Islet precursor cell (in vitro differentiated cells): ENCODE results near the gene HDHD5.

ENCODE experiments used
- DNase-seq: peaks from one replicate; pipeline ENCODE4 v3.0.0-alpha.2; 2018

The HDHD5 gene

DNA sequence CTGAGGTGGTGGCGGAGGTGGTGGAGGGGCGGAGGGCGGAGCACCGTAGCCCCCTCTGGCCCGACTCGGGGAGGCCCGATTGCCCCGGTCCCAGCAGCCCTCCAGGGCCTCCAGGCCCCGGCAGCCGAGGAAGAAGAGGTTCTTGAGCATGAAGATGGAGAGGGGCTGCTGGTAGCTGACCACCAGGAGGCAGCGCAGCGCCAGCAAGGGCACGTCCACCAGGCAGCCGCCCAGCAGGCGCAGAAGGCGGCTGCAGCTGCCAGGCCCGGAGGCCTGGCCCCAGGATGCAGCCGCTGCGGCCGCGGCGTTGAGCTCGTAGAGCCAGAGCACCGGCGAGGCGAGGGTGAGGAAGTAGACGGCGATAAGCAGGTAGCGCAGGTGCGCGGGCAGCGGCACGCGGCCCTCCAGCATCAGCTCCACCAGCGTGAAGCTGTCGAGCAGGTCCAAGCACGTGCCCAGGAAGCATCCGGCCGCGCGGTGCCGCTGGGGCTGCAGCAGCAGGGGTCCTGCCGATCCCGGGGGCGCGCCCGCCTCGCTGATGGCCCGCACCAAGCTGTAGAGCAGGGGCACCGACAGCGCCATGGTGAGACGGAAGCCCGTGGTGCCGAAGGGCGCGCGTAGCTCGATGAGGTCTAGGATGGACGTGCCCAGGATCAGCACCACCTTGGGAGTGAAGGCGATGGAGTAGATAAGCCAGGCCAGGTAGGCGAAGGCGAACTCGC, 39.4 kb downstream of the HDHD5 start:
- DNase-seq: peak; percentile 69

DNA sequence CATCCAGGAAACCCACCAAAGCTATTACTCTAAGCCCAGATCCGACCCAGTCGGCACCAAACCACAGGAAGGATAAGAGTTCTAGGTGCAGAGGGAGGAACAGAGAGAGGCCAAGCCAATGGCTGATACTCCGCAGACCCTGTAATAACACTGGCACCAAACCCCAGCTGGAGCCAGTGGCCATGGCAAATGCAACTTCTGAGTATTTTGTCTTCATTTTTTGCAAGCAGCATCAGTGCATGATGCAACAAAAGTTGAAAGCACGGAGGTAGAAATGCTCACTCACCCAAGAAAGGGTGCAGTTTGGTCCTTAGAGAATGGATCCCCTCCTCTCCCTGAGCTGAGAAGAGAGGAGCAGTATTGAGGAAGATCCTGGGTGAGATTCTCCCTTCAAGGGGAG, 40.7 kb downstream of the HDHD5 start:
- no peak for DNase-seq

DNA sequence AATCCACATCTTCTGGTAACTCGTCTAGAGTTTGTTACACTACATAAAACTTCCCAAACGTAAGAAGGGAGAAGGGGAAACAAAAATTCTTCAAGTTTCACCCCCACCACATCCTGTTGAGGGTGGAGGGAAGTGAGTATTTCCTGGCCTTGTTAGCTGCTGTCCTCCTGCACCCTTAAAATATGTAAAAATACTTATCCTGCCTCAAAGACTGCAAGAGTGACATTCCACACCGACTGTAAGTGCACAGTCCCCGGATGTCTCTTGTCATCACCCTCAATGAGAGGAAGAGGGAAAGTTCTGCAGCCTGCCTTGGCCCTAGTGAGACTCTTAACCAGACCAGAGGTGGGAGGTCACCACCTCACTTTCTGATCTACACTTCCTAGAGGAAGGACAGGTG, 41.2 kb downstream of the HDHD5 start:
- DNase-seq: no peak

DNA sequence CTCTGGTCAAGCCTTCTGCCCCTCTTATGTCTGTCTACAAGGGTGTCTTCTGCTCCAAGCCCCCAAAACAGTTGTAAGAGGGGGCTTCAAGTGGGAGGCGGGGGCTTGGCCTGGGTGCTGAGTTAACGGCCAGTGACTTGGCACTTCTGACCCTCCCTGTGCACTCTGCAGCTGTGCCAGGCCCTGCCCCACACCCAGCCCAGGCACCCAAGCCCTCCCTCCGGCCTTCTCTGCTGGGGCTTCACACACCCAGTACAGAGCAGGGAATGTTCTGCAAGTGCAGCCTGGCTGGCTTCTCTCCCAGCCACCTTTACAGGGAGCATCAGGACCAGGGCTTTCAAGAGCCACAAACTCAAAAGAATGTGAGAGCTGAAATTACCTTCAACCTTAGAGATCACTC, 41.7 kb downstream of the HDHD5 start:
- DNase-seq: no peak

DNA sequence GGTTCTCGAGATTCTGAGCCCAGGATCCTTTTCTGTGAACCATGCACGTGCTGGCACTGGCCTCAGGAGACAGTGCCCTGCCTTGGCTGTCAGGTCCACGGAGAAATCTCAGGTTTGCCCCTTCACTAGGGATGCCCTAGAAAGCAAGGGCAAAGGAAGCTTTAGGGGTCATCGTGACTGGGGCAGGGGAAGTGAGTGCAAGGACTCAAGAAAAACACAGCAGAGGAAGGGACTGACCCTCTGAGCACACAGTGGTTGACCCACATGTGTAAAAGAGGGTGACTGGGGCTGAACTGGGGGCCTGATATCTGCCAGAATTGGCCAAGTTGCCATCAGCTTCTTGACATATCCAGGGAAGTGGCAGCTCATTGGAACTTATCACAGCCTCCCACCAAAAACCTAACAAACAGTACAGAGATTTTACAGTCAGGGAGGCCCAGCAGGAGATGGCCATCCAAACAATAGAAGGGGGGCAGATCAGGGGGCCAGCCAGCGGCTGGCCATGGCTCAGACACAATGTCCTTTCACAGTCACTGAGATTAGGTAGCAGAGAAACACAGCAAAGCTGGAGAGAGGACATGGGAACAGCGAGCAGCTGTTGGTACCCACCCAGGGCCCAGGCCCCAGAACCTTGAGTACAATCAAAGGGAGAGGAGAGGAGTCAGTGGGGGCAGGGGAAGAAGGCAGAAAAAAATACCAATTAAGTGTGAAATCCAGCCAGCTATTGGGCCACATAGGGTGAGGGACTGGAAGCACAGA, 42.3 kb downstream of the HDHD5 start:
- DNase-seq: no peak

DNA sequence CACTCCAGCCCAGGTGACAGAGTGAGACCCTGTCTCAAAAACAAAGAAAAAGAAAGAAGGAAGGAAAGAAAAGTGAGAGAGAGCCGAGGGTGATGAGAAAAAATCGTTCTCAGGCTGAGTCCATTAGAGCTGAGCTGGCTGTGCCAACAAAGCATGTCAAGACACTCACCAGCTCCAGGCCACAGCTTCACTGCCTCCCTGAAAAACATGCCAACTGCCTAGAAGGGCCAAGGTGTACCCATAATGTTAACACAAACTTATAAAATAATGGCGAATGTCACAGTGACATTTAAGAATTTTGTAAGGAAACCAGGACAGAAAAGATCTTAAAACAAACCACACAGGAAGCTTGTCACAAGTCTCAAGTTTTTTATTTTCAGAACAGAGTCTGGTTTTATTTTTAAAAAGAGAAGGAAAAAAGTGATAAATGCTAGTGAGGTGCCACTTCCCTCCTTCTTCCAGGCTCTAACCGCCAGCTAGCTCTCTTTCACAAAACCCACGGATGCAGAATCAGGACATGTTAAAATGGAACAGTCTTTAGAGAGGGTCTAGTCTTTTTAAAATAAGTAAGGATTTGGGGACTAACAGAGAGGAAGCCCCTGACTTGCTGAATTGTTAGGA, 43.0 kb downstream of the HDHD5 start:
- no peak for DNase-seq

DNA sequence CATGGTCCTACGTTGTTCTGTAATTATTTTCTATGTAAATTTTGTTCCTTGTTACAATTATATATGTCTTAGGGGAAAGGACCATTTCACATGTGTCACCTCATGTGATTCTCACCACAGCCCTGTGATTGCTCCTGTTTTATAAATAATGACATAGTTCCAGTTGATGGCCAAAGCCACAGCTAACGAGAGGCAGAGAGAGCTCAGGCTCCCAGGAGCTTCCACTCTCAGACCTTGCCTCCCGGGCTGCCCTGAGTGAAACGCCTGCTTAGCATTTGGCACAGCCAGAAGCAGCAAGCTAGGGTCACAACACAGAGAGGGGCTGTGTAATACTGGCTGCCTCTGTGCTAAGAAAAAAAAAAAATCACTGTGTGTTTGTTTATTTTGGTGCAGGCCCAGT, 43.8 kb downstream of the HDHD5 start:
- no peak for DNase-seq

DNA sequence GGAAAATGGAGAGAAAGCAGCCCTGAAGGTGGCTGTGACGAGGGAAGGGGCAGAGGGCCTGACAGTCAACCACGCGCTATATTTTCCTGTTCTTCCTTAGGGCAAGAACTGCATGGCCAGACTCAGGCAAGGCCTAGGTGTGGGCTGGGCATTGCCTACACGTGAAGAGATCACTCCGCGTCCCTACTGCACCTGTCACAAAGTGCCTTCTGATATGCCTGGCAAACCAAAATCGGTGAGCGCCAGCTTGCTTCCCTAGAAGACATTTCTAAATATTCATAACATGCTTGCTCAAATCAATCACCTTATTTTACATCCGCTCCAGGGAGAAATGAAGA, 44.2 kb downstream of the HDHD5 start:
- no peak for DNase-seq

DNA sequence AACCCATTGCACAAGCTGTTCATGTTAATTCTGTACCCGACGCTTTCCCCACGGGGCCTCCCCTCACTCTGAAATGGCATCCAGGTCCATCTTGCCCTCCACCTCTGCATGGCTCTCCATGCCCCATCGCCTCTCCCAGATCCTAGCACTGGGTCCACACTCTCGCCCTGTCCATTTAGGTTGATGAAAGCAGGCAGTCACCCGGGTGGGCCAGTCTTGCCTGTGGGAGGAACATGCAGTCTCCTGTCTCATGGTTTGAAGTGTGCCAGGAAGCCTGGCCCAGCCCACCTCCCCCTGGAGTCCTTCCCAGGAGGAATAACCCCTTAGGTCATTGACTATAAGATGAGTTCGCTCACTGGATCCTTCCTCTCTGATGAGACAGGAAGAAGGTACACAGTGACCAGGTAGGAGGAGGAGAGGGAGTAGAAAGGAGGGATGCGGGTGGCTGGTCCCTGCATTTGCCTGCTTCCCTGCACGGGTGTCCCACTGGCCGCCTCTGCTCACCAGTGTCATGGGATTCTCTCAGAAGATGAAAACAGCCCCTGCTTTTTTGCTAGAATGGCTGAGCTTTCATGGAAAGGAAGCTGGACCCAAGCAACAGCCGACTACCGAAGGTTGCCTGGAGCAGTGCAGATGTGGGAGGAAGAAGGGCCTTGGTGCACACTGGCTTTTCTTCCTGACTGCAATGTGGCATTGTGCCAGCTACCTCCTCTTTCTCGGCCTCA, 44.7 kb downstream of the HDHD5 start:
- DNase-seq: no peak

DNA sequence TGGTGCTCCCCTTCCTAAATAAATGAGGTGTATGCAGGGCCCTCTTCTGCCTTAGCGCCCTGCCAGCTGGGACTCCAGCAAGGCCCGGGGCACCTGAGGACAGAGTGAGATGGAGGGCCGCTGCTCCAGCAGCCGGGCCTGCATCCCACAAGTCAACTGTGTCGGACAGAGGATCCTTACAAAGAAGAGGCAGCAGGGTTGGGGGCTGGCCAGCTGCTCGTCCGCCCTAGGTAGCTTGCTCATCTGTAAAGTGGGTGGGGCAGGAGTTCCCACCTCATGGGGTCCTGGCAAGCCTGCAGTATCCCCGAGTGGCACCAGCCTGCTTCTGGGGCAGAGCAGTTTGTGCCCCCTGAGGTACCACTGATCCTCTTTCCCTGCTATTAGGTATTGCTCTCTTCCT, 45.5 kb downstream of the HDHD5 start:
- no peak for DNase-seq

DNA sequence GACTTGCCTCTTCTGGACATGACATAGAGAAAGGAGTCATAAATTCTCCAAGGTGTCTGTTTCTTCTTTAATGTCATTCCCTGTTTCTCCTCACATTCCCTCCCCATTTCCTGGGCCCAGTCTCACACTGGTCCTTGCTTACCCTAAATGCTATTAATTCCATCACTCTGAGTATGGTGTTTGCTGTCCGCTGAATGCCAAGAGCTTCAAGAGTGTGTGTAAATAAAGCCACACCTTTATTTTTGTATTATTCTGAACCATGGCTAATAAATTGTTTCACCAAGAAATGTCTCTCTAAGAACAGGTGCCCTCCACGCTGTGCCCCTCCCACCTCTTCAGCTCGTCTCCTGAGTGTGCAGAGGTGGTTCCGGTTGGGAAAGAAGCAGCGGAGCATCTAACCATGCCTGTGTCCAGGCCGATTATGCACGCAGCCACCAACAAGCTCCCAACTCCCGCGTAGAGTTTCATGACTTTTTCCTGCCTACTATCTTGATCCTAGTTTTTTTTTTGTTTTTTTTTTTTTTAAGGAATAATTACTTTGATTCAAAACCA, 46.5 kb downstream of the HDHD5 start:
- DNase-seq: no peak

DNA sequence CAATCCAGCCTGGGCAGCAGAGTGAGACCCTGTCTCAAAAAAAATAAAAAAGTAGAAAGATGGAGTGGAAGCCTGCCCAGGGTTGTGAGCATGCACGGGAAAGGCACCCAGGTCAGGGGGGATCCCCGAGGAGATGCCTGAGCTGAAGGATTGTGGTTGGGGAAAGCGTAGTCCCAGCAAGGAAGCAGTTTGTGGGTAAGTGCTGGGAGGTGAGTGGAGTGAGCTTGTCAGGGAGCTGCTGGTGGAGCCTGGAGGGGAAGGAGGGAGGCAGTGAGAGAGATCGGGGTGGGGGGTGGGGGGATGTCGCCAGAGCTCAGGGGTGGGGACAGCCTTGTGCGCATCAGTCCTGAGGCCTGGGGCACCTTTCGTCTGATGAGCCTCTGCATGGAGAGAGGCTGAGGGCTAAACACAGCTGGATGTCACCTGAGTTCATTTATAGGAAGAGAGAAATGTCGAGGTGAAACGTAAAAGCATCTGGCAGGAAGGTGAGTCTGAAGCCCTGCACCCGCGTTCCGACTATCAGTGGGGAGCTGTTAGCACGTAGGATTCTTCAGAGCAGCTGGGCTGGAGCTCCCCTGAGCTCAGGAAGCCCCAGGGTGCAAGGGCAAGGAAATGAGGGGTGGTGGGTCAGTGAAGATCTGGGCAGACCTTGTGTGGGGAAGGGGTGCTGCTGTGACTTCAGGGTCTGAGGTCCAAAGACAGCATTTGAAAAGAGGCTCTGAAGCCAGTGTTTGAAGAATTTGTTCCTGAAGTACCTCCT, 48.1 kb downstream of the HDHD5 start:
- no peak for DNase-seq

DNA sequence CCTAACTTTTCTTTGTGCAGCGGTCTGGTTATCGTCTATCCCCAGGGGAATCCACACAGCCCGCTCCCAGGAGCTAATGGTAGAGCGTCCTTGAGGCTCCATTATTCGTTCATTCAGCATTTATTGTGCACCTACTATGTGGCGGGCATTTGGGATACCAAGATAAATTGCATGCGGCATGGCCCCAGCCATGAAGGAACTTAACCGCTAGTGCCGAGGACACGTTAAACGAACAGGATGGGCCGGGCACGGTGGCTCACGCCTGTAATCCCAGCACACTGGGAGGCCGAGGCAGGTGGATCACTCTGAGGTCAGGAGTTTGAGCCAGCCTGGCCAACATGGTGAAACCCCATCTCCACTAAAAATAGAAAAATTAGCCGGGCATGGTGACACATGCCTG, 49.1 kb downstream of the HDHD5 start:
- no peak for DNase-seq

DNA sequence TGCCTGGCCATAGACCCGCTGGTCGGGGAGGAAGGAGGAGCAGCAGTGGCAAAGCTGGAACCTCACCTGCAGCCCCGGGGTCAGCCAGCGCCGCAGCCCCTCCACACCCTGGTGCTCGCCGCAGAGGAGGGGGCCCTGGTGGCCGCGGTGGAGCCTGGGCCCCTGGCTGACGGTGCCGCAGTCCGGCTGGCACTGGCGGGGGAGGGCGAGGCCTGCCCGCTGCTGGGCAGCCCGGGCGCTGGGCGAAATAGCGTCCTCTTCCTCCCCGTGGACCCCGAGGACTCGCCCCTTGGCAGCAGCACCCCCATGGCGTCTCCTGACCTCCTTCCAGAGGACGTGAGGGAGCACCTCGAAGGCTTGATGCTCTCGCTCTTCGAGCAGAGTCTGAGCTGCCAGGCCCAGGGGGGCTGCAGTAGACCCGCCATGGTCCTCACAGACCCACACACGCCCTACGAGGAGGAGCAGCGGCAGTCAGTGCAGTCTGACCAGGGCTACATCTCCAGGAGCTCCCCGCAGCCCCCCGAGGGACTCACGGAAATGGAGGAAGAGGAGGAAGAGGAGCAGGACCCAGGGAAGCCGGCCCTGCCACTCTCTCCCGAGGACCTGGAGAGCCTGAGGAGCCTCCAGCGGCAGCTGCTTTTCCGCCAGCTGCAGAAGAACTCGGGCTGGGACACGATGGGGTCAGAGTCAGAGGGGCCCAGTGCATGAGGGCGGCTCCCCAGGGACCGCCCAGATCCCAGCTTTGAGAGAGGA, 49.8 kb downstream of the HDHD5 start:
- DNase-seq: no peak

DNA sequence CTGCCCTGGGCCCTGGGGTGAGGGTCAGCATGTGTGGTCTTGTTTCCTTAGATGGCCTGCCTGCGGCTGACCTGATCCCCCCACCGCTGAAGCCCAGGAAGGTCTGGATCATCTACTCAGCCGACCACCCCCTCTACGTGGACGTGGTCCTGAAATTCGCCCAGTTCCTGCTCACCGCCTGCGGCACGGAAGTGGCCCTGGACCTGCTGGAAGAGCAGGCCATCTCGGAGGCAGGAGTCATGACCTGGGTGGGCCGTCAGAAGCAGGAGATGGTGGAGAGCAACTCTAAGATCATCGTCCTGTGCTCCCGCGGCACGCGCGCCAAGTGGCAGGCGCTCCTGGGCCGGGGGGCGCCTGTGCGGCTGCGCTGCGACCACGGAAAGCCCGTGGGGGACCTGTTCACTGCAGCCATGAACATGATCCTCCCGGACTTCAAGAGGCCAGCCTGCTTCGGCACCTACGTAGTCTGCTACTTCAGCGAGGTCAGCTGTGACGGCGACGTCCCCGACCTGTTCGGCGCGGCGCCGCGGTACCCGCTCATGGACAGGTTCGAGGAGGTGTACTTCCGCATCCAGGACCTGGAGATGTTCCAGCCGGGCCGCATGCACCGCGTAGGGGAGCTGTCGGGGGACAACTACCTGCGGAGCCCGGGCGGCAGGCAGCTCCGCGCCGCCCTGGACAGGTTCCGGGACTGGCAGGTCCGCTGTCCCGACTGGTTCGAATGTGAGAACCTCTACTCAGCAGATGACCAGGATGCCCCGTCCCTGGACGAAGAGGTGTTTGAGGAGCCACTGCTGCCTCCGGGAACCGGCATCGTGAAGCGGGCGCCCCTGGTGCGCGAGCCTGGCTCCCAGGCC, 50.6 kb downstream of the HDHD5 start:
- DNase-seq: no peak

DNA sequence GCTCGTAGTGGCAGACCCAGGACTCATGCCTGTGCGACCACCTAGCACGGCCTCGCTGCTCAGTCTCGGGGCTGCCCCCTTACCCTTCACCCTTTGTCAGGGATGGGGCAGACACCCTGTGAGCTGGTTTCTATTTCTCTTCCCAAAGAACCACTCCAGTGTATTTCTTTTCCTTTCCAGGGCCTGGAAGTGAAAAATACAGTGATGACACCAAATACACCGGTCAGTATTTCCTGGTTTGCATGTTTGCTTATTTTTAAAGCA, 51.6 kb downstream of the HDHD5 start:
- DNase-seq: no peak

DNA sequence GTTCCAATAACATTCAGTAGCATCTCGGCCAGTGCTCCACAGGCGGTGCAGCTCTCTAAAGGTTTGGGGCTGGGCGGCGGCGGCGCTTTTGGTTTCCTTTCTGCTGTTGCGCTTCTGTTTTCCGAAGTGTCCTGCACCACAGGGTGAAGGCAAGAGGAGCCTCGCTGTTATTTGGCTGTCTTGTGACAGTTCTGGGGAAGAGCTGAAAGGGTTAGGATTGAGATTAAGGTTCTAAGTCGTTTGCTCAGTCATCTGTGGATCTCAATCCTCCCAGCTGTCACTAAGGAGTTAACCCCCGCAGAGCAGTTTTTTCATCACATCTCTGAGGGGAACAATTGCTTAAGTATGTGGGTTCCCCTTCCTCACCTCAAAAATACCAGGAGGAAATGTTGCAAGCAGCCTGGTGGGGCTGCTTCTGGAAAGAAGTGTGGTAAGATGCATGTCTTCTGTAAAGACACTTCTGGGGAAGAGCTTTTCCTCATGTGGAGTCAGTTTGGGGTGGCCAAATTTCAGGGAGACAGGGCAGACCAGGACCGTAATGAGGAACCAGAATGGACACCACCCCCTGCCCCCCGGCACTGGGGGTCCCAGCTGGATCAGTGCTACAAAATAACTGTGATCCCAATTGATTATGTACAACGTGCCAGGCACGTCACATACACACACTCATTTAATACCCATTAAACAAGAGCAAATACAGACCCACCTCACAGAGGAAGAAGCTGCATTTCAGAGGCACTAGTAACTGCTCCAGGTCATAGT, 52.1 kb downstream of the HDHD5 start:
- DNase-seq: no peak

DNA sequence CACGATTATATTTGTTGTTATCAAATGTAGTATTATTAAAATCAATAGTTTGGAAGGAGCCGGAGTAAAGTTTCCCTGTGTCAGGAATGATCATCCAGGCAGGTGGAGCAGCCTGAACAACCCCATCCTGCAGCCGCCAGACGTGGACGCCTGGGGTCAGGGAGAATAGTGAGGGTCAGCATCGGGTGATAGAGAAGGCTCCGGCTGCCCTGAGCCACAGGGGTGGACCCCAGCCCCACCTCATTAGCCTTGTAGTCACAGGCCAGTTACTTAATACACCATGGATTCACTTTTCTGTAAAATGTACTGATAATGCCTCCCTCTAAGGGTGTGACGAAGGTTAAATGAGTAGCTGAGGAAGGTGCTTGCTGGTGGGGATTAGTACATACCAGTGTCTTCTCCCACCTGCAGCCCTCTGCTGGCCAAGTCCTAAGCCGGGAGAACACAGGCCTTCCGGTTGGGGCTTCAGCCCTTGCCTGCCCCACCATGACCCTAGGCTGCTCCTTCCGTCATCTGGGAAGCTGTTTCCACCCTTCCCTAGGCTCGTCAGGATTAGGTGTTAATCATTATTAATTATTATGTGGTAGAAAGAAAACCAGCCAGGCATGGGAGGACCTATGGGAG, 52.8 kb downstream of the HDHD5 start:
- no peak for DNase-seq

DNA sequence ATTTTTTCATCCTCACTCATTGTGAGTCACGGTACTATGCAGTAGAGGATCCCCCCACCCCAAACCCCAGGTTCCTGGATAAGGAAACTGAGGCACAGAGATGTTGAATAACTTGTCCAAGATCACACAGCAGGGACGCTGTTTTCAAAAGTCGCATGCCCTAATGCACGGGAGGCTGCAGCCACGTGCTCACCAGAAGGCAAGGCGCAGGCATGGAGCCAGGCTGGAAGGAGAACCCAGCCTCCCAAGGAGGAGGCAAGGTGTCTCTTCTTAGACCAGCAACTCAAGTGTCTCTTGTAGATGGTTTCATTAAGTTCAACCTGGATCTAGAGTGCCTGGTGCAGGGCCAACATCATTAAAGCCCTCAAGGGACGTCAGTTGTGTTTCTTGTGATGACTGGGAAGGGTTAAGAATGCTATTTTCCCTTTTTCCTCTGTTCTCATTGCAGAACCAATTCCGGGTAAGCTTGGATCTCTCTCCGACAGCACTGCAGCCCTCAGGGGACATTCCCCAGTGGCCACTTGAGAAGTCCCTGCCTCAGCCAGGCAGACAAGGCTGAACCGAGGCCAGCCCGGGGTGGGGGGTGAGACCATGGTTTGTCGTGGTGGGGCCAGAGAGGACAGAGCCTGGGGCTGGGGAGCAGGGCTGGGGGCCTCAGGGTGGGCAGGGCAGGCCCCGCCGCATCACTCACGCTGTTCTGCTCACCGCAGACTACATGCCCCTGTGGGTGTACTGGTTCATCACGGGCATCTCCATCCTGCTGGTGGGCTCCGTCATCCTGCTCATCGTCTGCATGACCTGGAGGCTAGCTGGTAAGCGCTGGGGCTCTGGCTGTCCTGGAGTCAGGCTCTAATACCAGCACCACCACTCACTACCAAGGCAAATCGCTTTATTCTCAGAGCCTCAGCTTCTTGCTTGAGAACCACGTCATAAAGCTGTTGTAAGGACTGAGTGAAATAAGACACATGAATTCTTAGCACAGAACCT, 53.6 kb downstream of the HDHD5 start:
- DNase-seq: no peak
